WTC11 (cell line): ENCODE data around the gene GALNT17. TPM values are rescaled to one million over a fixed set of nuclear protein-coding genes. Genes with fewer than 3 reads are reported as not detected.

Experiments used
- ATAC-seq: fragments of 200-7000 bp; cut with Tn5 transposase; 2 replicates; pipeline ENCODE4 v1.10.0; 2021; ENCODE audit warnings: mild to moderate bottlenecking, moderate library complexity
- CTCF ChIA-PET: fragments of 300-600 bp; sonication (Branson Sonifier 250); formaldehyde crosslinking; loops from one replicate; lab custom pipeline; 2021; ENCODE audit warnings: antibody characterized with exemption; lab: Charles Lee
- POLR2A ChIA-PET: fragments of 350-600 bp; sonication (Branson Sonifier 250); formaldehyde crosslinking; loops from one replicate; lab custom pipeline; 2021; ENCODE audit warnings: antibody characterized with exemption; lab: Charles Lee
- DNase-seq: peaks from one replicate; pipeline ENCODE4 v3.0.0; 2021; ENCODE audit warnings: low spot score
- H3K27ac Mint-ChIP-seq: 2 replicates; pipeline ENCODE4 v1.8.0; 2021; ENCODE audit warnings: mixed read lengths
- H3K27me3 Mint-ChIP-seq: 2 replicates; pipeline ENCODE4 v1.8.0; 2021; ENCODE audit warnings: low read depth, mild to moderate bottlenecking, moderate library complexity, mixed read lengths
- H3K36me3 Mint-ChIP-seq: 2 replicates; pipeline ENCODE4 v1.8.0; 2021; ENCODE audit warnings: mixed read lengths
- H3K4me1 Mint-ChIP-seq: 2 replicates; pipeline ENCODE4 v1.8.0; 2022; ENCODE audit warnings: mixed read lengths
- H3K4me3 Mint-ChIP-seq: 2 replicates; pipeline ENCODE4 v1.8.0; 2021; ENCODE audit warnings: mild to moderate bottlenecking, moderate library complexity, mixed read lengths
- H3K9me3 Mint-ChIP-seq: 2 replicates; pipeline ENCODE4 v1.8.0; 2021; ENCODE audit warnings: mixed read lengths
- CREB1 ChIP-seq: sonication (generic); formaldehyde crosslinking; IDR thresholded peaks from 2 replicates; pipeline ENCODE4 v1.8.0; 2023; ENCODE audit warnings: mild to moderate bottlenecking, missing genetic modification reagents
- E2F4 ChIP-seq: sonication (generic); formaldehyde crosslinking; IDR thresholded peaks from 2 replicates; pipeline ENCODE4 v1.8.1; 2022; ENCODE audit warnings: low read depth, mild to moderate bottlenecking, moderate library complexity, missing genetic modification reagents, borderline replicate concordance
- EMX1 ChIP-seq: fragments of 250-450 bp; sonication (Bioruptor Pico); IDR thresholded peaks from 2 replicates; pipeline ENCODE4 v1.8.0; 2021; ENCODE audit warnings: mild to moderate bottlenecking
- ESRRA ChIP-seq: sonication (generic); formaldehyde crosslinking; IDR thresholded peaks from 2 replicates; pipeline ENCODE4 v1.8.1; 2022; ENCODE audit warnings: mild to moderate bottlenecking, missing genetic modification reagents, borderline replicate concordance
- FOXJ3 ChIP-seq: sonication (generic); formaldehyde crosslinking; IDR thresholded peaks from 2 replicates; pipeline ENCODE4 v1.9.0; 2021; ENCODE audit warnings: missing genetic modification reagents, mild to moderate bottlenecking, borderline replicate concordance
- FOXP1 ChIP-seq: sonication (generic); formaldehyde crosslinking; IDR thresholded peaks from 2 replicates; pipeline ENCODE4 v1.8.0; 2022; ENCODE audit warnings: missing genetic modification reagents, mild to moderate bottlenecking, moderate library complexity, borderline replicate concordance
- GTF2I ChIP-seq: fragments of 250-450 bp; sonication (Bioruptor Pico); conservative IDR thresholded peaks from 2 replicates; pipeline ENCODE4 v1.4.0; 2021; ENCODE audit warnings: mild to moderate bottlenecking
- IRF1 ChIP-seq: sonication (generic); formaldehyde crosslinking; IDR thresholded peaks from 2 replicates; pipeline ENCODE4 v1.8.0; 2023; ENCODE audit warnings: missing genetic modification reagents
- KAT7 ChIP-seq: sonication (generic); formaldehyde crosslinking; IDR thresholded peaks from 2 replicates; pipeline ENCODE4 v1.8.1; 2023; ENCODE audit warnings: missing genetic modification reagents, mild to moderate bottlenecking, borderline replicate concordance
- NFYB ChIP-seq: sonication (generic); formaldehyde crosslinking; conservative IDR thresholded peaks from 2 replicates; pipeline ENCODE4 v1.8.0; 2022; ENCODE audit warnings: low read depth, missing genetic modification reagents
- PRRX2 ChIP-seq: fragments of 250-450 bp; sonication (Bioruptor Pico); IDR thresholded peaks from 2 replicates; pipeline ENCODE4 v1.8.0; 2021; ENCODE audit warnings: mild to moderate bottlenecking
- SMAD4 ChIP-seq: sonication (generic); formaldehyde crosslinking; IDR thresholded peaks from 2 replicates; pipeline ENCODE4 v1.8.0; 2022; ENCODE audit warnings: mild to moderate bottlenecking, missing genetic modification reagents
- SOX15 ChIP-seq: fragments of 250-450 bp; sonication (Bioruptor Pico); IDR thresholded peaks from 2 replicates; pipeline ENCODE4 v1.9.0; 2021; ENCODE audit warnings: mild to moderate bottlenecking
- USF2 ChIP-seq: sonication (generic); formaldehyde crosslinking; IDR thresholded peaks from 2 replicates; pipeline ENCODE4 v1.8.1; 2023; ENCODE audit warnings: mild to moderate bottlenecking, missing genetic modification reagents, moderate library complexity
- ZNF219 ChIP-seq: sonication (generic); formaldehyde crosslinking; IDR thresholded peaks from 2 replicates; pipeline ENCODE4 v1.8.0; 2023; ENCODE audit warnings: missing genetic modification reagents, mild to moderate bottlenecking, borderline replicate concordance
- ZNF232 ChIP-seq: sonication (generic); formaldehyde crosslinking; IDR thresholded peaks from 2 replicates; pipeline ENCODE4 v1.8.0; 2022; ENCODE audit warnings: mild to moderate bottlenecking, missing genetic modification reagents
- ZNF317 ChIP-seq: sonication (generic); formaldehyde crosslinking; IDR thresholded peaks from 2 replicates; pipeline ENCODE4 v1.8.1; 2023; ENCODE audit warnings: low read depth, mild to moderate bottlenecking, moderate library complexity, missing genetic modification reagents, borderline replicate concordance
- total RNA-seq: library from RNA; stranded (reverse); gene quantifications from 3 replicates; pipeline ENCODE4 v1.2.3, GENCODE V29; 2021
- TF ChIP-seq, protein P1 (sequence below): fragments of 250-450 bp; sonication (Bioruptor Pico); IDR thresholded peaks from 2 replicates; pipeline ENCODE4 v2.1.2; 2022; ENCODE audit warnings: mild to moderate bottlenecking, moderate library complexity
- TF ChIP-seq, protein P2 (sequence below): fragments of 250-450 bp; sonication (Bioruptor Pico); IDR thresholded peaks from 2 replicates; pipeline ENCODE4 v1.9.0; 2021; ENCODE audit warnings: mild to moderate bottlenecking
- TF ChIP-seq, protein P3 (sequence below): fragments of 250-450 bp; sonication (Bioruptor Pico); IDR thresholded peaks from 2 replicates; pipeline ENCODE4 v1.8.0; 2021; ENCODE audit warnings: mild to moderate bottlenecking
- TF ChIP-seq, protein P4 (sequence below): sonication (generic); formaldehyde crosslinking; IDR thresholded peaks from 2 replicates; pipeline ENCODE4 v1.8.1; 2022; ENCODE audit warnings: low read depth, missing genetic modification reagents, borderline replicate concordance

GALNT17 gene
- total RNA-seq, 1 experiment from 2014 or later, result 61.1 TPM

- Mint-ChIP-seq H3K27me3 (no peaks in the 10 kb centered on the region), H3K4me1 (peaks cover 44% of the 10 kb centered on the region), H3K27ac (no peak overlapping the region), H3K9me3 (peaks cover 15% of the 10 kb centered on the region), H3K36me3 (peaks cover 22% of the 10 kb centered on the region), H3K4me3 (no peak overlapping the region)
- ChIA-PET POLR2A (no interaction called here), CTCF (no interaction called here)
- ATAC-seq (no peak), DNase-seq (no peak)
- no peak for TF ChIP-seq NFYB (CRISPR knock-in tag)
- no peak for TF ChIP-seq IRF1 (CRISPR knock-in tag)
- no peak for TF ChIP-seq ZNF232
- no peak for TF ChIP-seq ZNF219 (CRISPR knock-in tag)
- TF ChIP-seq, protein P1, sequence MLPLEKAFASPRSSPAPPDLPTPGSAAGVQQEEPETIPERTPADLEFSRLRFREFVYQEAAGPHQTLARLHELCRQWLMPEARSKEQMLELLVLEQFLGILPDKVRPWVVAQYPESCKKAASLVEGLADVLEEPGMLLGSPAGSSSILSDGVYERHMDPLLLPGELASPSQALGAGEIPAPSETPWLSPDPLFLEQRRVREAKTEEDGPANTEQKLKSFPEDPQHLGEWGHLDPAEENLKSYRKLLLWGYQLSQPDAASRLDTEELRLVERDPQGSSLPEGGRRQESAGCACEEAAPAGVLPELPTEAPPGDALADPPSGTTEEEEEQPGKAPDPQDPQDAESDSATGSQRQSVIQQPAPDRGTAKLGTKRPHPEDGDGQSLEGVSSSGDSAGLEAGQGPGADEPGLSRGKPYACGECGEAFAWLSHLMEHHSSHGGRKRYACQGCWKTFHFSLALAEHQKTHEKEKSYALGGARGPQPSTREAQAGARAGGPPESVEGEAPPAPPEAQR (CRISPR knock-in tag), result no peak
- TF ChIP-seq EMX1 (CRISPR knock-in tag), result no peak
- no peak for TF ChIP-seq KAT7
- TF ChIP-seq FOXP1 (CRISPR knock-in tag), result no peak
- no peak for TF ChIP-seq ESRRA (CRISPR knock-in tag)
- TF ChIP-seq GTF2I (CRISPR knock-in tag), result no peak
- no peak for TF ChIP-seq SMAD4
- TF ChIP-seq, protein P2, sequence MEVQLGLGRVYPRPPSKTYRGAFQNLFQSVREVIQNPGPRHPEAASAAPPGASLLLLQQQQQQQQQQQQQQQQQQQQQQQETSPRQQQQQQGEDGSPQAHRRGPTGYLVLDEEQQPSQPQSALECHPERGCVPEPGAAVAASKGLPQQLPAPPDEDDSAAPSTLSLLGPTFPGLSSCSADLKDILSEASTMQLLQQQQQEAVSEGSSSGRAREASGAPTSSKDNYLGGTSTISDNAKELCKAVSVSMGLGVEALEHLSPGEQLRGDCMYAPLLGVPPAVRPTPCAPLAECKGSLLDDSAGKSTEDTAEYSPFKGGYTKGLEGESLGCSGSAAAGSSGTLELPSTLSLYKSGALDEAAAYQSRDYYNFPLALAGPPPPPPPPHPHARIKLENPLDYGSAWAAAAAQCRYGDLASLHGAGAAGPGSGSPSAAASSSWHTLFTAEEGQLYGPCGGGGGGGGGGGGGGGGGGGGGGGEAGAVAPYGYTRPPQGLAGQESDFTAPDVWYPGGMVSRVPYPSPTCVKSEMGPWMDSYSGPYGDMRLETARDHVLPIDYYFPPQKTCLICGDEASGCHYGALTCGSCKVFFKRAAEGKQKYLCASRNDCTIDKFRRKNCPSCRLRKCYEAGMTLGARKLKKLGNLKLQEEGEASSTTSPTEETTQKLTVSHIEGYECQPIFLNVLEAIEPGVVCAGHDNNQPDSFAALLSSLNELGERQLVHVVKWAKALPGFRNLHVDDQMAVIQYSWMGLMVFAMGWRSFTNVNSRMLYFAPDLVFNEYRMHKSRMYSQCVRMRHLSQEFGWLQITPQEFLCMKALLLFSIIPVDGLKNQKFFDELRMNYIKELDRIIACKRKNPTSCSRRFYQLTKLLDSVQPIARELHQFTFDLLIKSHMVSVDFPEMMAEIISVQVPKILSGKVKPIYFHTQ, result no peak
- TF ChIP-seq, protein P3, sequence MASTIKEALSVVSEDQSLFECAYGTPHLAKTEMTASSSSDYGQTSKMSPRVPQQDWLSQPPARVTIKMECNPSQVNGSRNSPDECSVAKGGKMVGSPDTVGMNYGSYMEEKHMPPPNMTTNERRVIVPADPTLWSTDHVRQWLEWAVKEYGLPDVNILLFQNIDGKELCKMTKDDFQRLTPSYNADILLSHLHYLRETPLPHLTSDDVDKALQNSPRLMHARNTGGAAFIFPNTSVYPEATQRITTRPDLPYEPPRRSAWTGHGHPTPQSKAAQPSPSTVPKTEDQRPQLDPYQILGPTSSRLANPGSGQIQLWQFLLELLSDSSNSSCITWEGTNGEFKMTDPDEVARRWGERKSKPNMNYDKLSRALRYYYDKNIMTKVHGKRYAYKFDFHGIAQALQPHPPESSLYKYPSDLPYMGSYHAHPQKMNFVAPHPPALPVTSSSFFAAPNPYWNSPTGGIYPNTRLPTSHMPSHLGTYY (CRISPR knock-in tag), result no peak
- no peak for TF ChIP-seq PRRX2 (CRISPR knock-in tag)
Measured at GRCh38 chr7:71611986-71612385, 480.0 kb downstream of the GALNT17 start.

DNA sequence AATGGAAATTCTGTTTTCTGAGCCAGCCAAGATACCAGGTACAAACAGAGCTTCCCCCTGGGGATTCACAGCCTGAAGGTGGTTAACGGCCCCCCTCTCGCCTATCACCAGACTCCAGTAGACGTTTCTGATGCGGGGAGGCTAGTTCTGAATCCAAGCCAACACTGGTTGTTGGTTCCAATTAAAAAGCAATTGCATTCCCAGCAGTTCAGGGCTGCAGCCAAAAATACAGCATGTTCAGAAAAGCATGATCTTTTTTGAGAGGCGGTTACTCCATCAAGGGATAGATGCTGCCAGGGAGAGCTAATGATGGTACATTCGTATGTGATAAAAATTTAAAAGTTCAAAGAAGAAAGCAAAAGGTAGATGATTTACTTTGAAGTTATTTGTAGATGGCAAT, 481.0 kb downstream of the GALNT17 start:
- H3K36me3 Mint-ChIP-seq, result peaks cover 13% of the 10 kb centered on the region
- ChIA-PET POLR2A (no interaction called here), CTCF (interaction anchor here (0.8 kb wide), 1 partner anchor 19 kb away, joined by 3 read pairs; no protein-coding TSS in a partner anchor)
- H3K9me3 Mint-ChIP-seq, result peaks cover 6% of the 10 kb centered on the region
- DNase-seq (no peak), ATAC-seq (no peak)
- H3K4me1 Mint-ChIP-seq, result peaks cover 47% of the 10 kb centered on the region
- H3K4me3 Mint-ChIP-seq, result no peak overlapping the region
- H3K27ac Mint-ChIP-seq, result peak overlapping the region; percentile 41; the same call in 1 of the 2 replicates
- no peaks in the 10 kb centered on the region for H3K27me3 Mint-ChIP-seq
- TF ChIP-seq SOX15 (CRISPR knock-in tag), result no peak
- no peak for TF ChIP-seq USF2
- TF ChIP-seq ZNF317 (CRISPR knock-in tag), result no peak
- no peak for TF ChIP-seq CREB1 (CRISPR knock-in tag)
- TF ChIP-seq FOXJ3 (CRISPR knock-in tag), result no peak
- TF ChIP-seq, protein P4, sequence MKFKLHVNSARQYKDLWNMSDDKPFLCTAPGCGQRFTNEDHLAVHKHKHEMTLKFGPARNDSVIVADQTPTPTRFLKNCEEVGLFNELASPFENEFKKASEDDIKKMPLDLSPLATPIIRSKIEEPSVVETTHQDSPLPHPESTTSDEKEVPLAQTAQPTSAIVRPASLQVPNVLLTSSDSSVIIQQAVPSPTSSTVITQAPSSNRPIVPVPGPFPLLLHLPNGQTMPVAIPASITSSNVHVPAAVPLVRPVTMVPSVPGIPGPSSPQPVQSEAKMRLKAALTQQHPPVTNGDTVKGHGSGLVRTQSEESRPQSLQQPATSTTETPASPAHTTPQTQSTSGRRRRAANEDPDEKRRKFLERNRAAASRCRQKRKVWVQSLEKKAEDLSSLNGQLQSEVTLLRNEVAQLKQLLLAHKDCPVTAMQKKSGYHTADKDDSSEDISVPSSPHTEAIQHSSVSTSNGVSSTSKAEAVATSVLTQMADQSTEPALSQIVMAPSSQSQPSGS (CRISPR knock-in tag), result no peak
- no peak for TF ChIP-seq IRF1 (CRISPR knock-in tag)
- no peak for TF ChIP-seq E2F4 (CRISPR knock-in tag)
